ENCODE data around the gene RFC1.
"Not testable (repeated sequence)": the region's sequence is repeated elsewhere in the genome, so short reads cannot be mapped to it uniquely, and the experiment has no call there.

Gene RFC1

GRCh38 chr4:39302901-39303300, 63.3 kb downstream of the RFC1 start:
- H3K9me3 ChIP-seq (ENCODE audit: control insufficient read depth, insufficient read depth, low read length): no peaks in the 10 kb centered on the region
- H3K79me2 ChIP-seq (ENCODE audit: control insufficient read depth, low read length): peaks cover 13% of the 10 kb centered on the region
- H3K9me2 ChIP-seq (replicated peaks; ENCODE audit: control insufficient read depth, low read length): no peaks in the 10 kb centered on the region
- H3K36me3 ChIP-seq (ENCODE audit: control insufficient read depth, low read length): peaks cover 94% of the 10 kb centered on the region
- no peaks in the 10 kb centered on the region for H3K27me3 ChIP-seq (ENCODE audit: control insufficient read depth, low read length)
- no peaks in the 10 kb centered on the region for H3K4me1 ChIP-seq (ENCODE audit: control insufficient read depth, low read length)
- H3K27ac ChIP-seq (ENCODE audit: low read depth, low read length): no peak overlapping the region
- H4K20me1 ChIP-seq (ENCODE audit: control insufficient read depth, insufficient read depth, low read depth, low read length): no peaks in the 10 kb centered on the region
- TF ChIP-seq CTCF (IDR thresholded peaks at IDR 0.05; ENCODE audit: low read depth, low read length, poor library complexity, severe bottlenecking): no peak
- TF ChIP-seq EZH2phosphoT487 (IDR thresholded peaks at IDR 0.05; ENCODE audit: borderline replicate concordance, low read length): no peak
- no peaks in the 10 kb centered on the region for H3F3A ChIP-seq (ENCODE audit: control insufficient read depth, insufficient read depth)
- H3K4me2 ChIP-seq (ENCODE audit: low read length): no peak overlapping the region
- H3K4me3 ChIP-seq (ENCODE audit: low read length): no peak overlapping the region

GRCh38 chr4:39295784-39296183, 70.4 kb downstream of the RFC1 start:
- no peak overlapping the region for H3K27ac ChIP-seq (ENCODE audit: low read depth, low read length)
- H3F3A ChIP-seq (ENCODE audit: control insufficient read depth, insufficient read depth): peaks cover 3% of the 10 kb centered on the region; the same call in 1 of the 2 replicates
- no peaks in the 10 kb centered on the region for H4K20me1 ChIP-seq (ENCODE audit: control insufficient read depth, insufficient read depth, low read depth, low read length)
- peaks cover 79% of the 10 kb centered on the region for H3K36me3 ChIP-seq (ENCODE audit: control insufficient read depth, low read length)
- no peaks in the 10 kb centered on the region for H3K9me2 ChIP-seq (replicated peaks; ENCODE audit: control insufficient read depth, low read length)
- H3K79me2 ChIP-seq (ENCODE audit: control insufficient read depth, low read length): no peaks in the 10 kb centered on the region
- H3K27me3 ChIP-seq (ENCODE audit: control insufficient read depth, low read length): no peaks in the 10 kb centered on the region
- no peak overlapping the region for H3K4me2 ChIP-seq (ENCODE audit: low read length)
- H3K9me3 ChIP-seq (ENCODE audit: control insufficient read depth, insufficient read depth, low read length): no peaks in the 10 kb centered on the region
- TF ChIP-seq CTCF (IDR thresholded peaks at IDR 0.05; ENCODE audit: low read depth, low read length, poor library complexity, severe bottlenecking) (no peak), EZH2phosphoT487 (IDR thresholded peaks at IDR 0.05; ENCODE audit: borderline replicate concordance, low read length) (no peak)
- no peak overlapping the region for H3K4me3 ChIP-seq (ENCODE audit: low read length)
- no peaks in the 10 kb centered on the region for H3K4me1 ChIP-seq (ENCODE audit: control insufficient read depth, low read length)

GRCh38 chr4:39292433-39292832, 73.7 kb downstream of the RFC1 start:
- H3K79me2 ChIP-seq (ENCODE audit: control insufficient read depth, low read length); H3K27ac ChIP-seq (ENCODE audit: low read depth, low read length); H3F3A ChIP-seq (ENCODE audit: control insufficient read depth, insufficient read depth); H3K4me3 ChIP-seq (ENCODE audit: low read length); H3K4me2 ChIP-seq (ENCODE audit: low read length); H3K9me3 ChIP-seq (ENCODE audit: control insufficient read depth, insufficient read depth, low read length); H3K9me2 ChIP-seq (replicated peaks; ENCODE audit: control insufficient read depth, low read length); H4K20me1 ChIP-seq (ENCODE audit: control insufficient read depth, insufficient read depth, low read depth, low read length); H3K4me1 ChIP-seq (ENCODE audit: control insufficient read depth, low read length); H3K27me3 ChIP-seq (ENCODE audit: control insufficient read depth, low read length): not testable (repeated sequence)
- peaks cover 82% of the 10 kb centered on the region for H3K36me3 ChIP-seq (ENCODE audit: control insufficient read depth, low read length)

- Histone ChIP-seq H3K27me3 (ENCODE audit: control insufficient read depth, low read length) (no peaks in the 10 kb centered on the region), H4K20me1 (ENCODE audit: control insufficient read depth, insufficient read depth, low read depth, low read length) (no peaks in the 10 kb centered on the region), H3K79me2 (ENCODE audit: control insufficient read depth, low read length) (no peaks in the 10 kb centered on the region), H3K9me3 (ENCODE audit: control insufficient read depth, insufficient read depth, low read length) (no peaks in the 10 kb centered on the region), H3K4me1 (ENCODE audit: control insufficient read depth, low read length) (no peaks in the 10 kb centered on the region), H3K36me3 (ENCODE audit: control insufficient read depth, low read length) (peaks cover 89% of the 10 kb centered on the region), H3K9me2 (replicated peaks; ENCODE audit: control insufficient read depth, low read length) (no peaks in the 10 kb centered on the region), H3F3A (ENCODE audit: control insufficient read depth, insufficient read depth) (peaks cover 3% of the 10 kb centered on the region; the same call in 1 of the 2 replicates), H3K4me2 (ENCODE audit: low read length) (no peak overlapping the region), H3K27ac (ENCODE audit: low read depth, low read length) (no peak overlapping the region), H3K4me3 (ENCODE audit: low read length) (no peak overlapping the region)
- TF ChIP-seq EZH2phosphoT487 (IDR thresholded peaks at IDR 0.05; ENCODE audit: borderline replicate concordance, low read length) (no peak), CTCF (IDR thresholded peaks at IDR 0.05; ENCODE audit: low read depth, low read length, poor library complexity, severe bottlenecking) (no peak)
Measured at GRCh38 chr4:39291686-39292085, 74.5 kb downstream of the RFC1 start.
